ENCODE data around the gene NSF.
"Not testable (repeated sequence)": the region's sequence is repeated elsewhere in the genome, so short reads cannot be mapped to it uniquely, and the experiment has no call there.

The NSF gene

GRCh38 chr17:46753776-46754175 lies 163.3 kb downstream of the NSF start:
- H3K27ac ChIP-seq: no peak overlapping the region
- no peaks in the 10 kb centered on the region for H3K27me3 ChIP-seq
- no peak overlapping the region for H3K4me3 ChIP-seq
- DNase-seq: no peak
- H3K36me3 ChIP-seq: peaks cover 43 to 78% (median 47%) of the 10 kb centered on the region in 3 donors
- intact Hi-C loops (cut with DNase I; ENCODE audit: low total_unique reads): no loop called here
- H3K9me3 ChIP-seq: no peaks in the 10 kb centered on the region
- no peak for TF ChIP-seq CTCF (IDR thresholded peaks at IDR 0.05)
- no peaks in the 10 kb centered on the region for H3K4me1 ChIP-seq

- no peak for DNase-seq
- intact Hi-C loops (cut with DNase I; ENCODE audit: low total_unique reads): loop anchor here (5.0 kb wide), 1 partner anchor 61 kb away; the partner anchor contains the start of gene WNT3
- TF ChIP-seq CTCF (IDR thresholded peaks at IDR 0.05): no peak
- Histone ChIP-seq H3K27ac (no peak overlapping the region), H3K4me1 (no peaks in the 10 kb centered on the region), H3K4me3 (no peak overlapping the region), H3K36me3 (peaks cover 43 to 70% (median 46%) of the 10 kb centered on the region in 3 donors), H3K9me3 (no peaks in the 10 kb centered on the region), H3K27me3 (no peaks in the 10 kb centered on the region)
Measured at GRCh38 chr17:46756081-46756735, 165.7 kb downstream of the NSF start.

- intact Hi-C loops (cut with DNase I; ENCODE audit: low total_unique reads): loop anchor here (5.0 kb wide), 1 partner anchor 60 kb away; the partner anchor contains the start of gene WNT3
- H3K27ac ChIP-seq: no peak overlapping the region
- H3K36me3 ChIP-seq: peaks cover 37 to 64% (median 40%) of the 10 kb centered on the region in 3 donors
- TF ChIP-seq CTCF (IDR thresholded peaks at IDR 0.05): no peak
- H3K4me1 ChIP-seq: no peaks in the 10 kb centered on the region
- no peak for DNase-seq
- no peak overlapping the region for H3K4me3 ChIP-seq
- H3K9me3 ChIP-seq: no peaks in the 10 kb centered on the region
- H3K27me3 ChIP-seq: no peaks in the 10 kb centered on the region
Measured at GRCh38 chr17:46756861-46757260, 166.4 kb downstream of the NSF start.

- H3K4me1 ChIP-seq, H3K4me3 ChIP-seq, H3K27me3 ChIP-seq, H3K27ac ChIP-seq, DNase-seq, H3K9me3 ChIP-seq: not testable (repeated sequence)
- intact Hi-C loops (cut with DNase I; ENCODE audit: low total_unique reads): loop anchor here (5.0 kb wide), 1 partner anchor 60 kb away; the partner anchor contains the start of gene WNT3
- peaks cover 30 to 56% (median 32%) of the 10 kb centered on the region in 3 donors for H3K36me3 ChIP-seq
Measured at GRCh38 chr17:46757588-46757987, 167.1 kb downstream of the NSF start.

- no peak for TF ChIP-seq CTCF (IDR thresholded peaks at IDR 0.05)
- Histone ChIP-seq H3K36me3 (peaks cover 24 to 49% (median 28%) of the 10 kb centered on the region in 3 donors), H3K4me3 (no peak overlapping the region), H3K27me3 (no peaks in the 10 kb centered on the region), H3K9me3 (no peaks in the 10 kb centered on the region), H3K4me1 (no peaks in the 10 kb centered on the region), H3K27ac (no peak overlapping the region)
- DNase-seq: no peak
- intact Hi-C loops (cut with DNase I; ENCODE audit: low total_unique reads): loop anchor here (5.0 kb wide), 1 partner anchor 59 kb away; the partner anchor contains the start of gene WNT3
Measured at GRCh38 chr17:46758614-46759013, 168.1 kb downstream of the NSF start.

GRCh38 chr17:46759141-46759540 lies 168.7 kb downstream of the NSF start:
- intact Hi-C loops (cut with DNase I; ENCODE audit: low total_unique reads): loop anchor here (5.0 kb wide), 1 partner anchor 58 kb away; the partner anchor contains the start of gene WNT3

More at GRCh38 chr17:46759141-46759540, 168.7 kb downstream of the NSF start:
- no peaks in the 10 kb centered on the region for H3K4me1 ChIP-seq
- no peak for TF ChIP-seq CTCF (IDR thresholded peaks at IDR 0.05)
- no peak overlapping the region for H3K27ac ChIP-seq
- peaks cover 22 to 46% (median 27%) of the 10 kb centered on the region in 3 donors for H3K36me3 ChIP-seq
- H3K9me3 ChIP-seq: no peaks in the 10 kb centered on the region
- H3K27me3 ChIP-seq: no peaks in the 10 kb centered on the region
- DNase-seq: no peak
- H3K4me3 ChIP-seq: no peak overlapping the region
